CD4-positive, alpha-beta T cell treated with Interleukin-6 for 4 hours (primary cell): Measurements from ENCODE around the gene ZSCAN31.
"Not testable (repeated sequence)": the region's sequence is repeated elsewhere in the genome, so short reads cannot be mapped to it uniquely, and the experiment has no call there.

Source experiments
- DNase-seq: peaks from one replicate; pipeline ENCODE4 v3.0.0-alpha.2; 2020; ENCODE audit warnings: mixed read lengths

ZSCAN31 gene

DNA sequence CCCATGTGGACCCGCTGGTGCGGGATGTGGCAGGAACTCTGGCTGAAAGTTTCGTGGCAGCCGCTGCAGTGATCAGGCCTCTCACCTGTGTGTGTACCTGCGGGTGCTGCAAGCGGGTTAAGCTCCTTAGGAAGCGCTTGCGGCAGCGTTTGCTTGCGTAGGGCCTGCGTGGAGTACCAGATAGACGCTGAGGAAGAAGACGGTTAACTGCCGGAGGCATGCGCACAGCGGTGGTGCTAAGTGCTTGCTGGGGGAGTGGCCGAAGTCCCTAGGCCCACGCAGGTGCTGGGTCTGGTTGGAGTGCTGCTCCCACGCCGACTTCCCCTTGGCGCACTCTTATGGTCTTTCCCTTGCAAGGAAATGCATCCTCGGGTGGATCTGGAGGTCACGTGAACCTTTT lies 23.0 kb downstream of the ZSCAN31 start:
- no peak for DNase-seq

DNA sequence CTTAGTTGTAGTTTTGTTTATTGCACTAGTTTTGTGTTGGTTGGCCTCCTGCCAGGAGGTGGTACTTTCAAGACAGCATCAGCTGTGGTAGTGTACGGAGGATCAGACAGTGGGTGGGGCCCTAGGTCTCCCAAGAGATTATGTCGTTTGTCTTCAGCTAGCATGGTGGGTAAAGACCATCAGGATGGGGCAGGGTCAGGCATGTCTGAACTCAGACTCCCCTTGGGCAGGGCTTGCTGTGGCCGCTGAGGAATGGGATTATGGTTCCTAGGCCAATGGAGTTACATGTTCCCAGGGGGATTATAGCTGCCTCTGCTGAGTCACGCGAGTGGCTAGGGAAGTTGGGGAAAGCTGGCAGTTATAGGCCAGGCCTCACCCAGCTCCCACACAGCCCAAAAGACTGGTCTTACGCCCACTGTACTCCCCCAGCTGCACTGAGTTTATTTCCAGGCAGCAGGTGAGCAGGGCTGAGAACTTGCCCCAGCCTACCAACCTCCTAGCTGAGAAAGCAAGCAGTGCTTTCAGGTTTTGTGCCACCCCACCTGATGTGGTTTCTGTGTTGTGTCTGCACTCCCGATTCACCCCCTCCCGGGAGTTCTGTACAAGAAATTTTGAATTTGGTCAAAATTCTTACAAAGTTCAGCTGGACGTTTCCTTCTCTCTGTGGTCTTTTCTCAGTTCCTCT lies 24.7 kb downstream of the ZSCAN31 start:
- no peak for DNase-seq

DNA sequence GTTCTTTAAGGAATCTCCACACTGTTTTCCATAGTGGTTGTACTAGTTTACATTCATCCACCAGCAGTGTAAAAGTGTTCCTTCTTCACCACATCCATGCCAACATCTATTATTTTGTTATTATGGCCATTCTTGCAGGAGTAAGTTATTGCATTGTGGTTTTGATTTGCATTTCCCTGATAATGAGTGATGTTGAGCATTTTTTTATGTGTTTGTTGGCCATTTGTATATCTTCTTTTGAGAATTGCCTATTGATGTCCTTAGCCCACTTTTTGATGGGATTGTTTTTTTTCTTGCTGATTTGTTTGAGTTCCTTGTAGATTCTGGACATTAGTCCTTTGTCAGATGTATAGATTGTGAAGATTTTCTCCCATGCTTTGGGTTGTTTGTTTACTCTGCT lies 29.6 kb downstream of the ZSCAN31 start:
- DNase-seq, result not testable (repeated sequence)

DNA sequence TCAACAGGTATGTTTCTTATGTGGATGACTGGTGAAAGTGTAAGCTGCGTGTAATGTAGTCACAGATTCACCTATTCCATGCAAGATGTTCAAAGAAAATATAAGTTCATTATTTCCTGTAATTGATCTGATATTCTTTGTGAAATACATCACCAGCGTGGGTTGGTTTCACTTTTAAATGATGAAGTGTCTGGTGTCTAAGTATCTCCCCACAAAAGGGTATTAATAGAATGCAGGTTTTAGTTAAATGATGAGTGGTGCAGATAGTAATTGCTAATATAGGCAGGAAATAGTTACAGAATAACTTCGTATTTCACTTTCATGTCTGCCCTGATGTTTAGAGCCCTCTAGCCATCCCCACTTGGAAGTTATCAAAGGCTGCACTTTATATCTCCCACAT lies 32.4 kb downstream of the ZSCAN31 start:
- no peak for DNase-seq

DNA sequence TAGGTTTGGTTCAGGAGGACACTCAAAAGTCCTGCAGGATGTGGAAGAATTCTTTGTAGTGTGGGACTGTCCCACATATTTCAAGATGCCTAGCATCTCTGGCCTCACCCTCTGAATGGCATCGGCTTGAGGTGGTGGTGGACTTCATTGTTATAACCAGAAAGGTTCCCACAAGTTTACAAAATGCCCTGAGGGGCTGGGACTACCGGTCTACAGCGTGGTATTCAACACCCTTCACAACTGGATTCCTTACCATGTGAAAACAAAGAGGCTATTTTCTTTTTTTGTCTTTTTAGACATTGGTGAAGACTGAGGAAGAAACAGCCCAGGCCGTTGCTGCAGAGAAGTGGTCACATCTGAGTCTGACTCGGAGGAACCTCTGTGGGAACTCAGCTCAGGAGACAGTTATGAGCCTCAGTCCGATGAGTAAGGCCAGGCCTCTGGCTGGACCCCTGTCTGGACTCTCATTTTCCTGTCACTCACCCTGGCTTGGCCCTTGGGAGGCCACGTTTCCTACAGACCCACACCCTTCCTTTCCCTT lies 39.4 kb downstream of the ZSCAN31 start:
- no peak for DNase-seq

DNA sequence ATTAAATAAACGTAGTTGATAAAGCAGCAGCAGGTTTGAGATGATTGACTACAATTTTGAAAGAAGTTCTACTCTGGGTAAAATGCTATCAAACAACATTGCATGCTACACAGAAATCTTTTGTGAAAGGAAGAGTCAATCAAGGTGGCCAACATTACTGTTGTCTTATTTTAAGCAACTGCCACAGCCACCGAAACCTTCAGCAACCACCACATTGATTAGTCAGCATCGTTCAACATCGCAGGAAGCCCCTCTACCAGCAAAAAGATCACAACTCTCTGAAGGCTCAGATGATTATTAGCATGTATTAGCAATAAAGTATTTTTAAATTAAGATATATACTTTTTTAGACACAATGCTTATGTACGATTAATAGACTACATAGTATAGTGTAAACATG lies 40.6 kb downstream of the ZSCAN31 start:
- DNase-seq, result no peak

DNA sequence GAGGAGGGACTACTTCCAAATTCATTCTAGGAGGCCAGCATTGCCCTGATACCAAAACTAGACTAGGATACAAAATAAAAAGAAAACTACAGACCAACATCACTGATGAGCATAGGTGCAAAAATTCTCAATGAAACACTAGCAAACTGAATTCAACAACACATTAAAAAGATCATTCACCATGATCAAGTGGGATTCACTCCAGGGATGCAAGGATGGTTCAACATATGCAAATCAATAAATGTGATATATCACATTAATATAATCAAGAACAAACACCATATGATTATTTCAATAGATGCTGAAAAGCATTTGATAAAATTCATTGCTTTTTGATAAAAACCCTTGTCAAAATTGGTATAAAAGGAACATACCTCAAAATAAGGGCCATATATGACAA lies 44.4 kb downstream of the ZSCAN31 start:
- DNase-seq, result no peak

DNA sequence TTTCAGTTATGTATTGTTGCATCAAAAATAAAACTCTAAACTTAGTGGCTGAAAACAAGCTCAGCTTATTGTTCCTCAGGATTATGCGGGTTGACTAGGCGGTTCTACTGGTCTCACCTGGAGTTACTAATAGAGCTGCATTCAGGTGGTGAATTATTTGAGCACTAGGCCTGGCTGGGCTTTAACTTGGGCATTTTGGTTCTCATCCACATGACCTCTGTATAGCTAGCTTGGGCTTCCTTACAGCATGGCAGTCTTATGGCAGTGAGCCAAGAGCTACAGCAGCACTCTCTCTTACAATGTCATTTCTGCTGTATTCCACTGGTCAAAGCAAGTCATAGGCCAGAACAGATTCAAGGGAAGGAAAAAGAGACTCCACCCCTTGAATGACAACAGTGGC lies 53.0 kb downstream of the ZSCAN31 start:
- DNase-seq, result no peak

DNA sequence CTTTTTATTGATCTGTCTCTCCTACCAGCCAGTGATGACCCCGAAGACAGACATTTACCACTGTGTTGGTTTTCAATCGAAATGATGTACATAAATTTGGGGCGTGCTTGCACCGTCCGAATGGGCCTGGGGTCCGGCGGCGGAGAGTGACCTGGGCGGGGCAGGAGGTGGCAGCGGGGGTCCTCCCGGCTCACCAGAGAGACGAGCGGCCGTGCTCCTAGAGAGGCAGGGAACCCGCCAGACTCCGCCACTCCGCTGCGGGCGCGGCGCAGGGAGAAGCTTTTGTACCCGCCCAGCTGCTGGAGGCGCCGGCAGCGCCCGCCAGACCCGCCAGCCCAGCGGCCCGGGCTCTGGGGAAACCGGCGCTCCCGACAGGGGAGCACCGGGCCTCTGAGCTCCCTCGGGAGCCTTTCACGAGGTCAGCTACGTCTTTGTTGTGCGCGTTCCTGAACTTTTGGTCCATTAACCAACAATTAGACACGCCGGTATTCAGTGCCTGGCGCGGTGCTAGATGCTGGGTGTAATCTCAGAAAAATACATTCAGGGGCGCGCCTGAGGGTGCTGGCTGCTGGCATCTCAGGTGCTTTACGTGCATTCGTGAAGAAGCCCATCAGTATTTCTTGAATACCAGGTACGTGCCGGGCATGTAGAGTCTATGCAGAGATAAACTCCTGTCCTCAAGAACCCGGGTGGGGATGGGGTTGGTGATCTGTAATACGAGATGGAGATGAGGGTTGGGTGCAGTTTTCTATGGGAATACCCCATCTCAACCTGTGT lies 54.5 kb downstream of the ZSCAN31 start, which contains the start of gene PGBD1:
Gene PGBD1 (plus strand): TSS at position 285 of the 777 bp plus-strand sequence. CDS start 2,242 bp downstream, outside the sequence.
- DNase-seq, result peak; percentile 45

DNA sequence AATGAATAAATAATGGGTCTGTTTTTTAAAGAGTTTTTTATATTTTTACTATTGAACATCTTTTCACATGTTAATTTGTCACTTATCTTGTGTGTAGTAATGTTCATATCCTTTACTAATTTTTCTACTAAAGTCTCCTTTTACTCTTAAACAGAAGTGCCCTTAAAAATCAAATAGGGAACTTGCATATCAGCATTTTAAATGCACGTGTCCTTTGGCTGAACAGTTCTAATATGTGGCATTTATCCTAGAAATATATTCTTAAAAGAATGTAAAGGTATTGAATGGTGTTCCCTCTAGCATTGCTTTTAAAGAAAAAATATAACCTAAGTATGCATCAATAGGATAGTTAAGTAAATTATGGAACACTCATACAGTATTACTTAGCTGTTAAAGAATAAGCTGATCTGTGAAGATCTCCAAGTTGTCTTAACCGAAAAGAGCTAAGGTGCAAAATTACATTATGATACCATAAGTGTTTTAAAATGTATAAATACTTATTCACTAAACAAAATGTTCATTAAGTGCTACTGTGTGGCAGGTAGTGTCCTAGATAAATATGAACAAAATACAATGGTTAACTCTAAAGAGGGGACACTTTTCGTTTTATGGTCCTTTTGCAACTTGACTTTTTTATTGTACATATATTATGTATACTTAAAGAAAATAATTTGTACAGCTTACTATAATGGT lies 55.2 kb downstream of the ZSCAN31 start:
- DNase-seq, result no peak

DNA sequence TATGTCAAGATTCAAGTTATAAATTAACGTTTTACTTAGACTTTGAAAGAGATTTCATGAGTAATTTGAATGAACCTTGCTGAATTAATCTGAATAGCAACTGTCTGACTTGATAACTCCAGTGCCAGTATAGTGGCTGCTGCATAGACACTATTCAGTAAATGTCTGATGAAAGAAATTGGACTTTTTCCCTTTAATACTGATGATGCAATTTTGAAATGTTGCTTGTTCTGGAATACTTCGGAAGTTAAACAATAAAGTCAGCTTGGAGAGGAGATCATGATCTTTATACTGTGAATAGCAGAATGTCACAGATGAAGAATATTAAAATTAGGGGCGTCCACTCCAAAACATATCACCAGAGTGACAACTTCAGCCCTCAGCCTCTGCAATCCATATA lies 58.2 kb downstream of the ZSCAN31 start:
- DNase-seq, result no peak

DNA sequence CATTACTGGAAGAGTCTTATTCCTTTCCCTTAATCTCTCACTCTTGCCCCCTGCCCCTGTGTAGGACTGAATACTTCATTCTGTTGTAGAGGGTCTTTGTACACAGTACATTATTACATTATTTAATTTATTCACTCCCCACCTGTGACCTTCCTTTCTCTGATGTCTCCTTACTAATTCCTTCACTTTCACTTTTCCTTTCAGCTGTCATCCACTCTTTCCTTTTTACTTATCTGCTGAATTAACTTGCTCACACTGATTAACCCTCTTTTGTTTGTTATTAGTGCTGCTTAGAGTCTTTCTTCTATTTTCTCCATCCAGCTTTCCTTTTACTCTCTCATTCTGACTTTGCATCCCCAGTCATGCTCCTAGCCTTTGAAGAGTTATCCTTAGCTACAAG lies 61.1 kb downstream of the ZSCAN31 start:
- no peak for DNase-seq
